Left ventricle myocardium inferior (tissue), 1 donor: ENCODE measurements around the gene PNMA1. TPM values are rescaled to one million over a fixed set of nuclear protein-coding genes. Genes with fewer than 3 reads are reported as not detected.

Experiments
- DNase-seq: peaks from one replicate; pipeline ENCODE4 v3.0.0-alpha.2; 2020
- H3K27ac ChIP-seq: fragments of 200-600 bp; replicated peaks from 2 replicates; pipeline ENCODE4 v1.8.0; 2021
- H3K27me3 ChIP-seq: fragments of 200-600 bp; 2 replicates; pipeline ENCODE4 v1.8.0; 2021; ENCODE audit warnings: low read depth
- H3K36me3 ChIP-seq: fragments of 200-600 bp; 2 replicates; pipeline ENCODE4 v1.8.0; 2021
- H3K4me1 ChIP-seq: fragments of 200-600 bp; 2 replicates; pipeline ENCODE4 v1.8.0; 2021
- H3K4me3 ChIP-seq: fragments of 200-600 bp; 2 replicates; pipeline ENCODE4 v1.8.0; 2021; ENCODE audit warnings: mild to moderate bottlenecking, moderate library complexity
- H3K9me3 ChIP-seq: fragments of 200-600 bp; replicated peaks from 2 replicates; pipeline ENCODE4 v1.8.0; 2021
- CTCF ChIP-seq: fragments of 200-600 bp; IDR thresholded peaks from 2 replicates; pipeline ENCODE4 v1.8.0; 2021; ENCODE audit warnings: antibody characterized with exemption, mild to moderate bottlenecking, borderline replicate concordance
- intact Hi-C: fragments of 100-400 bp; cut with micrococcal nuclease; formaldehyde crosslinking; loops from one replicate; pipeline ENCODE4 v1.11.0; 2022
- total RNA-seq: library from RNA; stranded (reverse); fragmentation: NEBNext Ultra II Directional; extraction: Animal tissue kit (Norgen Biotek cat#: 25700); gene quantifications from one replicate; pipeline ENCODE4 v1.2.1, GENCODE V29; 2021
- donor health status: DM: no; HTN: yes; CAD: no; lungs with severe emphysema.

The PNMA1 gene
- total RNA-seq, 1 donor from 2014 or later, result 19.2 TPM

- H3K36me3 ChIP-seq, result no peaks in the 10 kb centered on the region
- DNase-seq, result no peak
- H3K27ac ChIP-seq, result peak overlapping the region; percentile 100
- no peaks in the 10 kb centered on the region for H3K9me3 ChIP-seq
- H3K4me3 ChIP-seq, result peak overlapping the region; percentile 88
- intact Hi-C loops, result no loop called here
- no peak for TF ChIP-seq CTCF
- no peaks in the 10 kb centered on the region for H3K27me3 ChIP-seq
- H3K4me1 ChIP-seq, result peaks cover 93% of the 10 kb centered on the region
These were observed 43.8 kb upstream of the PNMA1 start for GRCh38 chr14:73757876-73758391.

GRCh38 chr14:73757381-73757780 lies 43.2 kb upstream of the PNMA1 start:
- Histone ChIP-seq H3K4me1 (peaks cover 93% of the 10 kb centered on the region), H3K36me3 (no peaks in the 10 kb centered on the region), H3K27me3 (no peaks in the 10 kb centered on the region), H3K9me3 (no peaks in the 10 kb centered on the region), H3K27ac (peak overlapping the region; percentile 100), H3K4me3 (peak overlapping the region; percentile 88)
- intact Hi-C loops, result no loop called here
- TF ChIP-seq CTCF, result no peak
- no peak for DNase-seq

- no peak for TF ChIP-seq CTCF
- Histone ChIP-seq H3K27me3 (no peaks in the 10 kb centered on the region), H3K36me3 (no peaks in the 10 kb centered on the region), H3K4me1 (peaks cover 93% of the 10 kb centered on the region), H3K4me3 (peak overlapping the region; percentile 51), H3K9me3 (no peaks in the 10 kb centered on the region), H3K27ac (peak overlapping the region; percentile 100)
- intact Hi-C loops, result no loop called here
- DNase-seq, result peak; percentile 54
These were observed 41.3 kb upstream of the PNMA1 start for GRCh38 chr14:73755434-73756014.

GRCh38 chr14:73754911-73755360 lies 40.8 kb upstream of the PNMA1 start:
- intact Hi-C loops, result loop anchor here (5.0 kb wide), 1 partner anchor 32 kb away; no protein-coding TSS in a partner anchor
- Histone ChIP-seq H3K9me3 (no peaks in the 10 kb centered on the region), H3K36me3 (no peaks in the 10 kb centered on the region), H3K27me3 (no peaks in the 10 kb centered on the region), H3K27ac (peak overlapping the region; percentile 100), H3K4me3 (peak overlapping the region; percentile 51), H3K4me1 (peaks cover 96% of the 10 kb centered on the region)
- no peak for TF ChIP-seq CTCF
- DNase-seq, result peak; percentile 61

- no peaks in the 10 kb centered on the region for H3K36me3 ChIP-seq
- peak overlapping the region; percentile 100 for H3K27ac ChIP-seq
- H3K4me3 ChIP-seq, result peak overlapping the region; percentile 51
- TF ChIP-seq CTCF, result no peak
- H3K4me1 ChIP-seq, result peaks cover 100% of the 10 kb centered on the region
- no peaks in the 10 kb centered on the region for H3K27me3 ChIP-seq
- DNase-seq, result no peak
- no peaks in the 10 kb centered on the region for H3K9me3 ChIP-seq
- intact Hi-C loops, result loop anchor here (5.0 kb wide), 1 partner anchor 33 kb away; no protein-coding TSS in a partner anchor
These were observed 40.0 kb upstream of the PNMA1 start for GRCh38 chr14:73753887-73754795.
